ENCODE data around the gene MEIS1. TPM values are rescaled to one million over a fixed set of nuclear protein-coding genes. Genes with fewer than 3 reads are reported as not detected.

MEIS1 gene
- polyA plus RNA-seq, 1 donor (not counting 4 experiments of a cell fraction or from before 2014, with no cell fraction given) = 3.1 TPM

GRCh38 chr2:66515743-66516142, 80.8 kb downstream of the MEIS1 start:
- Histone ChIP-seq H3K27me3 (ENCODE audit: control insufficient read depth, extremely low read depth, insufficient read depth, low read length) (no peaks in the 10 kb centered on the region), H3K36me3 (ENCODE audit: control insufficient read depth in 2 of 2, extremely low read depth in 1 of 2, insufficient read depth in 2 of 2, low read length in 2 of 2) (no peaks in the 10 kb centered on the region), H3K27ac (ENCODE audit: control insufficient read depth, insufficient read depth, low read length) (no peak overlapping the region), H2AFZ (ENCODE audit: control insufficient read depth, low read length) (no peak overlapping the region), H3K9ac (ENCODE audit: control insufficient read depth, extremely low read depth, insufficient read depth, low read length) (no peak overlapping the region), H3K4me1 (ENCODE audit: control insufficient read depth, extremely low read depth, insufficient read depth, low read length) (no peaks in the 10 kb centered on the region), H3K4me2 (ENCODE audit: control insufficient read depth, extremely low read depth, insufficient read depth, low read depth, low read length) (no peak overlapping the region), H3K4me3 (ENCODE audit: control insufficient read depth in 2 of 3, extremely low read depth in 1 of 3, insufficient read depth in 2 of 3, low read depth in 1 of 3, low read length in 3 of 3) (no peak overlapping the region), H3K9me1 (ENCODE audit: control insufficient read depth, extremely low read depth, insufficient read depth, low read length) (no peaks in the 10 kb centered on the region), H4K20me1 (ENCODE audit: control insufficient read depth, extremely low read depth, insufficient read depth, low read length) (no peaks in the 10 kb centered on the region), H3K9me3 (ENCODE audit: control insufficient read depth, low read depth, low read length) (no peaks in the 10 kb centered on the region), H3K79me2 (ENCODE audit: control insufficient read depth, insufficient read depth, low read length) (no peaks in the 10 kb centered on the region)
- FAIRE-seq (no peak), DNase-seq (ENCODE audit: low read depth, low spot score) (no peak)
- TF ChIP-seq CTCF (optimal IDR thresholded peaks at IDR 0.05 in 1 of 3, IDR thresholded peaks at IDR 0.05 in 1 of 3, conservative IDR thresholded peaks at IDR 0.05 in 1 of 3; ENCODE audit: extremely low read depth in 1 of 3, insufficient read depth in 2 of 3, low read length in 3 of 3) (no peak), EZH2 (IDR thresholded peaks at IDR 0.05; ENCODE audit: low read length) (no peak)
- dilution Hi-C loops (cut with MboI; ENCODE audit: extremely low pct_ligation_motif_present, low sequenced_read_pairs) = no loop called here

- dilution Hi-C loops (cut with MboI; ENCODE audit: extremely low pct_ligation_motif_present, low sequenced_read_pairs) = no loop called here
- FAIRE-seq (no peak), DNase-seq (ENCODE audit: low read depth, low spot score) (no peak)
- H2AFZ ChIP-seq (ENCODE audit: control insufficient read depth, low read length) = no peak overlapping the region
- H3K9ac ChIP-seq (ENCODE audit: control insufficient read depth, extremely low read depth, insufficient read depth, low read length) = no peak overlapping the region
- H3K27me3 ChIP-seq (ENCODE audit: control insufficient read depth, extremely low read depth, insufficient read depth, low read length) = no peaks in the 10 kb centered on the region
- no peaks in the 10 kb centered on the region for H3K4me1 ChIP-seq (ENCODE audit: control insufficient read depth, extremely low read depth, insufficient read depth, low read length)
- no peak overlapping the region for H3K27ac ChIP-seq (ENCODE audit: control insufficient read depth, insufficient read depth, low read length)
- TF ChIP-seq CTCF (optimal IDR thresholded peaks at IDR 0.05 in 1 of 3, IDR thresholded peaks at IDR 0.05 in 1 of 3, conservative IDR thresholded peaks at IDR 0.05 in 1 of 3; ENCODE audit: extremely low read depth in 1 of 3, insufficient read depth in 2 of 3, low read length in 3 of 3) (no peak), EZH2 (IDR thresholded peaks at IDR 0.05; ENCODE audit: low read length) (no peak)
- no peaks in the 10 kb centered on the region for H3K9me1 ChIP-seq (ENCODE audit: control insufficient read depth, extremely low read depth, insufficient read depth, low read length)
- no peak overlapping the region for H3K4me3 ChIP-seq (ENCODE audit: control insufficient read depth in 2 of 3, extremely low read depth in 1 of 3, insufficient read depth in 2 of 3, low read depth in 1 of 3, low read length in 3 of 3)
- H4K20me1 ChIP-seq (ENCODE audit: control insufficient read depth, extremely low read depth, insufficient read depth, low read length) = no peaks in the 10 kb centered on the region
- no peak overlapping the region for H3K4me2 ChIP-seq (ENCODE audit: control insufficient read depth, extremely low read depth, insufficient read depth, low read depth, low read length)
- no peaks in the 10 kb centered on the region for H3K36me3 ChIP-seq (ENCODE audit: control insufficient read depth in 2 of 2, extremely low read depth in 1 of 2, insufficient read depth in 2 of 2, low read length in 2 of 2)
- H3K9me3 ChIP-seq (ENCODE audit: control insufficient read depth, low read depth, low read length) = no peaks in the 10 kb centered on the region
- H3K79me2 ChIP-seq (ENCODE audit: control insufficient read depth, insufficient read depth, low read length) = no peaks in the 10 kb centered on the region
Observed at GRCh38 chr2:66516499-66516898, 81.6 kb downstream of the MEIS1 start.

All from keratinocyte (primary cell).